SHP77 (cell line): ENCODE measurements around the gene CD72.
A peak's percentile ranks its signal among the peaks of the same experiment; 100 is the strongest.
"Not testable (repeated sequence)": the region's sequence is repeated elsewhere in the genome, so short reads cannot be mapped to it uniquely, and the experiment has no call there.

Experiments
- DNase-seq, 2 experiments: peaks; one replicate each; lab custom pipeline; 2025; lab: John Stamatoyannopoulos, UW

Gene CD72

DNA sequence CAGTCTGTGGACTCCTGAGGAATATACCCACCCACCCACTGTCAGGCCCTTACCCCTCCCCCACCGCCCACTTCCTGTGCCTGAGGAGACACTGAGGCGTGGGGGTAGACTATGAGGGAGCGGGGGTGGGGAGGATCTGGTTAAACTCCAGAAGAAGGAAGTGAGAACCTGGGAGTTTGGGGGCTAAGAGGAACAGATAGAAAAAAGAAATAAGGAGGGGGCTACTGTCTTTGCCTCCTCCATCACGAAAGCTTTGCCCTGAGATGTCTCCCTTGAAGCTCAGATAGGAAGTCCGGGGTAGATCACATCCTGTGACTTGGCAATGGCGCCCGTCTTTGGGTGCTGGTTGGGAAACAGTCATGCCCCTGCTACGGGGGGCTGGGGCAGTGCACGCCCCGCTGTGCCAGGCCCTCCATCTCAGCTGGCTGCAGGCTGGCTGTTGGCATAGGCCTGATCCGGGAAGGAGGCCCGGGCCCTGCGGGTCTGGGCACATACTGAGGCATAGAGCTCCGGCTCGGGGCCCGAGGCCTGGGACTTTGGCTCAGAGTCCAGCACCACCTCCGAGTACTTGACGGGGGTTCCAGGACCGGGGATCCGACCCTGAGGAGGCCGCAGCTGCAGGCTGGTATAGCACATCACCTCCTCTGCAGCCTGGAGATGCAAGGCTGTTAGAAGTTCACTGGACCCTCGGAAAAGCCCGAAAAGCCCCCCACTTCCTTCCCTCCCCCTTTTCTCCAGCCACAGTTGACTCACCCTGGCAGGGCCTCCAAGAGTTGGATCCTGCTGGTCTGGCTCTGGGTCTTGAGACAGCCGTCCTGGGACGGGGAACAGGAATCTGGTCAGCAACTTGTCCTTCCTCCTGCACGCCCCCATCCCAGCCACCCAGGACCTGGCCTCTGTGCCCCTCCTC, 31.5 kb upstream of the CD72 start:
- no peak for DNase-seq

DNA sequence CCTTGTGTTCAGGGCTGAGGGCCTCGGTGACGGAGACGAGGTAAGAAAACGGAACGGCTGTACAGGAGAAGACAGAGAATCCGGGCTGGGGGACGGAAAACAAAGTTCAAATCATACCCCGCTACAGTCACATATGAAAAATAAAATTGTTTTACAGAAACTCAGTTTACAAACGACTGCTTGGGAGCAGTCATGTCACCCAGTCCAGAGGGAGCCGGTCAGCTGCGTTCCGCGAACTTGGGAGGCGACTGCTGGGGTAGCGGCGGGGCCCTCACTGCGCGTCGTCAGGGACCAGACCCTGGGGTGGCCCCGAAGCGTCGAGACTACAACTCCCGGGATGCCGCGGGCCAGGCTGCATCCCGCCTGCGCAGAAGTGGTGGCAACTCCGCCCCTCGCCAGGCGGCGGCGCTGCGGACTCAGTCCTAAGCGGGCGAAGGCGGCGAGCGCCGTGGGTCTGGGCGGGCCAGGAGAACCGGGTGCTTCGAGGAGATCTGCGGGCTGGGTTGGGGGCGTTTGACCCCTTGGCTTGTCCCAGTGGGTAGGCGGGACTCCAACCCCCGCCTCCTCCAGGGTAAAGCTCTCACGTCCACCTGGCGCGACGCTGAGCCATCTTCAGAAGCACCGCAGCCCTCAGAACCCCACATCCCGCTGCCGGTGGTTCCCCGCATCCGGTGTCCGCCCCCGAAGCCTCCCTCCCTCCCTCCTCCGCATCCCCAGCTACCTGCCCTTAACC, 28.5 kb upstream of the CD72 start:
- DNase-seq: peak; percentile 34 to 71

- DNase-seq: no peak
Measured at GRCh38 chr9:35646153-35646532, 27.9 kb upstream of the CD72 start.

DNA sequence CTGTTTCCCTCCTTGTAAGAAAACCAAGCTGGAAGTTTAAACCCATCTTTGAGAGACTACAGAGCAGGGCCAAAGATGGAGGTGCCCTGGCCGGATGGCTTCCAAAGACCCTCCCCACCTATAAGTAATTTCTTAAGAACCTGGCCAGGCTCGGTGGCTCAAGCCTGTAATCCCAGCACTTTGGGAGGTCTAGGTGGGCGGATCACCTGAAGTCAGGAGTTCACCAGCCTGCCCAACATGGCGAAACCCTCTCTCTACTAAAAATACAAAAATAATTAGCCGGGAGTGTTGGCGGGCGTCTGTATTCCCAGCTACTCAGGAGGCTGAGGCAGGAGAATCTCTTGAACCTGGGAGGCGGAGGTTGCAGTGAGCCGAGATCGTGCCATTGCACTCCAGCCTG, 27.5 kb upstream of the CD72 start:
- DNase-seq: not testable (repeated sequence)

DNA sequence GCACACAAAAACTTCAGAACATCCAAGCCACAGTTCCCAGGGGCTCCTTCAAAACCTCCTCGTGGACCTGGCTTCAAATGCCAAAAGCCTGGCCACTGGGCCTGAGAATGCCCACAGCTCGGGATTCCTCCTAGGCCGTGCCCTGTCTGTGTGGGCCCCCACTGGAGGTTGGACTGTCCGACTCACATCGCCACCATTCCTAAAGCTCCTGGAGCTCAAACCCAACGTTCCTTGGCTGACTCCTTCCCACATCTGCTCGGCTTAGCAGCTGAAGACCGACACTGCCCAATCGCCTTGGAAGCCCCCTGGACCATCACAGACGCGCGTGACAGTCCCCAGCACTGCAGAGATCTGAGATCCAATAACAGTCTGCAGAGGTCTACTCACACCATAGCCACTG, 24.8 kb upstream of the CD72 start:
- no peak for DNase-seq

- DNase-seq: not testable (repeated sequence)
Measured at GRCh38 chr9:35641478-35641877, 23.3 kb upstream of the CD72 start.

DNA sequence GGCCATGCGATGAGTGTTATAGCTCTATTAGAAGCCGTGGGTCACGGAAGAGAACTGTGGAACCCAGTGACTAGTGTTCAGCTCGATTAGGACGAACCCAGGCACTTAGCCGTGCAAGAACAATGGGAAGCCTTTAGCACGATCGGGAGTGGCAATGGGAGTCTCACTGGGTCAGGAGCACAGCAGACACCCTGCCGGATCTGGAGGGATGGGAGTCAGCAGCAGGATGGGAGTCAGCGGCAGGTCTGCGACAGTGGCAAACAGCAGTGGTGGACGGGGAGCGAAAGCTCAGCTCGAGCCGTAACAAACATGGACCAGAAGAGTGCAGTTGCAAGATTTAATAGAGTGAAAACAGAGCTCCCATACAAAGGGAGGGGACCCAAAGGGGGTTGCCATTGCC, 22.2 kb upstream of the CD72 start:
- not testable (repeated sequence) for DNase-seq

GRCh38 chr9:35639631-35640030, 21.4 kb upstream of the CD72 start:
- no peak for DNase-seq

- not testable (repeated sequence) for DNase-seq
Measured at GRCh38 chr9:35639225-35639624, 21.0 kb upstream of the CD72 start.

- not testable (repeated sequence) for DNase-seq
Measured at GRCh38 chr9:35638751-35639150, 20.5 kb upstream of the CD72 start.

DNA sequence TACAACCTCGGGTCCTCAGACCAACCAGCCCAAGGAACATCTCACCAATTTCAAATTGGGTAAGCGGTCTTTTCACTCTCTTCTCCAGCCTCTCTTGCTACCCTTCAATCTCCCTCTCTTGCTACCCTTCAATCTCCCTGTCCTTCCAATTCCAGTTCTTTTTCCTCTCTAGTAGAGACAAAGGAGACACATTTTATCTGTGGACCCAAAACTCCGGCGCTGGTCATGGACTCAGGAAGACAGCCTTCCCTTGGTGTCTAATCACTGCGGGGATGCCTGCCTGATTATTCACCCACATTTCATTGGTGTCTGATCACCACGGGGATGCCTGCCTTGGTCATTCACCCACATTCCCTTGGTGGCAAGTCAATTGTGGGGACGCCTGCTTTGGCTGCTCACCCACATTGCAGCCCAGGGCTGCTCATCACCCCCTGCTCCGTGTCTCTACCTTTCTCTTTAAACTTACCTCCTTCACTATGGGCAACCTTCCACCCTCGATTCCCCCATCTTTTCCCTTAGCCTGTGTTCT, 19.3 kb upstream of the CD72 start:
- not testable (repeated sequence) for DNase-seq

- DNase-seq: not testable (repeated sequence)
Measured at GRCh38 chr9:35636877-35637246, 18.6 kb upstream of the CD72 start.

DNA sequence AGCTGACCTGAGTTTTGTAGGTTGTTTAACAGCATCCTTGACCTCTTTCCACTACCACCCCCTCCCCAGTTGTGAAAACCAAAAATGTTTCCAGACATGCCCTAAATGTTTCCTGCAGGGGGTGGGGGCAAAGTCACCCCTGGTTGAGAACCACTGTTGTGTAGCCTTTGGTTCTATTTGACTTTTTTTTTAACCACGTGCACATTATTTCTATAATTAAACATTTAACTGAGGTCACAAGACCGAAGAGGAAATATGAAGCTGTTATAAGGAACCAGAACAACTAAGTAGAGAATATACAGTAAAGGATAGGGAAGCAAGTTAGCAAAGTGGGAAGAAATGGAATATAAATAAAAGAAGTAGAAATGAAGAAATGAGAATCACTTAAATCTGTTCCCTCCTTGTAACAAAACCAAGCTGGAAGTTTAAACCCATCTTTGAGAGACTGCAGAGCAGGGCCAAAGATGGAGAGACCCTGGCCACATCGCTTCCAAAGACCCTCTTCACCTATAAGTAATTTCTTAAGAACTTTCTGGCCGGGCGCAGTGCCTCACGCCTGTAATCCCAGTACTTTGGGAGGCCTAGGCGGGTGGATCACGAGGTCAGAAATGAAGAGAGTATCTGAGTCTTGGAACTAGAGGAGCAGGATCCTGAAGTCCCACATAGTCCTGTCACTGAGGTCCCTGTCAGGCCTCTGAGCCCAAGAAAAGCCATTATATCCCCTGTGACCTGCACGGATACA, 18.1 kb upstream of the CD72 start:
- DNase-seq: no peak

DNA sequence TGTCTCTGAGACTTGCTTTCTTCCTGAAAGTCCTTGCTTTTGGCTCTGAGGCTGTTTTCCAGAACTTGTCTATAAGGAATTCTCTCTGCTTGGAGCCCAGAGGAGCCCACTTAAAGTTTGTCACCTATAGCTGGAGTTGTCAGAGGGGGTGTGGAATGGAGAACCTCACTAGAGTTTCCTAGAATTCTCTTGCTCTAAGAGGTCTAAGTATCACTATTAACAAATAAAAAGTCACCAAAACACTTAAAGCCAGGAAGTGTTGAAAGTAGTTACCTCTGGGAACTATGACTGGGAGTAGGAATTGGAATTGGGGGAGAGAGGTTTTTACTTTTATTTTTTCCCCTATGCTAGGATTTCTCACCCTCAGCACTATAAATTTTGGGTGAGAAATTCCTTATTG, 17.5 kb upstream of the CD72 start:
- no peak for DNase-seq

GRCh38 chr9:35629597-35629996, 11.4 kb upstream of the CD72 start:
- no peak for DNase-seq

DNA sequence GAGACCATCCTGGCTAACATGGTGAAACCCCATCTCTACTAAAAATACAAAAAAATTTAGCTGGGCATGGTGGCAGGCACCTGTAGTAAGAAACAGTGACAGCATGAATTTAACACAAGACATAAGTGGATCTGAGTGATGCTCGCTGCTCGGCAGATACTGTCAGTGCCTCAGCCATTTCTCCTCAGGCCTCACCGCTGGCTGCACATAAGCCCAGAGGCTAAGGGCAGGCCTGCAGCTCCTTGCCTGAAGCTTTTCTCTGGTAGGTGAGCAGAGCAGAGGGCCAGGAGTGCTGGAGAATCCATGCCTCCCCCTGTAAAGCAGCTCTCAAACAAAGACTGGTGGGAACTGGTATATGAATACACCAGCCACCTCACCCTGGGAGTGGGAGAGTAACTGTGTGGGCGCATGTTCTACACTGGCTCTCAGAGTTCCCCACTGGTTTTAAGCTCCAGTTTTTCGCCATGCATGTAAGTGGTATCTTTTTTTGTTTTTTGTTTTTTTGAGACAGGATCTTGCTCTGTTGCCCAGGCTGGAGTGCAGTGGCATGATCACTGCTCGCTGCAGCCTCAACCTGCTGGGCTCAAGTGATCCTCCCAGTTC, 10.3 kb upstream of the CD72 start:
- no peak for DNase-seq

- no peak for DNase-seq
Measured at GRCh38 chr9:35627575-35627974, 9.4 kb upstream of the CD72 start.

- no peak for DNase-seq
Measured at GRCh38 chr9:35619800-35620158, 1.6 kb upstream of the CD72 start.

DNA sequence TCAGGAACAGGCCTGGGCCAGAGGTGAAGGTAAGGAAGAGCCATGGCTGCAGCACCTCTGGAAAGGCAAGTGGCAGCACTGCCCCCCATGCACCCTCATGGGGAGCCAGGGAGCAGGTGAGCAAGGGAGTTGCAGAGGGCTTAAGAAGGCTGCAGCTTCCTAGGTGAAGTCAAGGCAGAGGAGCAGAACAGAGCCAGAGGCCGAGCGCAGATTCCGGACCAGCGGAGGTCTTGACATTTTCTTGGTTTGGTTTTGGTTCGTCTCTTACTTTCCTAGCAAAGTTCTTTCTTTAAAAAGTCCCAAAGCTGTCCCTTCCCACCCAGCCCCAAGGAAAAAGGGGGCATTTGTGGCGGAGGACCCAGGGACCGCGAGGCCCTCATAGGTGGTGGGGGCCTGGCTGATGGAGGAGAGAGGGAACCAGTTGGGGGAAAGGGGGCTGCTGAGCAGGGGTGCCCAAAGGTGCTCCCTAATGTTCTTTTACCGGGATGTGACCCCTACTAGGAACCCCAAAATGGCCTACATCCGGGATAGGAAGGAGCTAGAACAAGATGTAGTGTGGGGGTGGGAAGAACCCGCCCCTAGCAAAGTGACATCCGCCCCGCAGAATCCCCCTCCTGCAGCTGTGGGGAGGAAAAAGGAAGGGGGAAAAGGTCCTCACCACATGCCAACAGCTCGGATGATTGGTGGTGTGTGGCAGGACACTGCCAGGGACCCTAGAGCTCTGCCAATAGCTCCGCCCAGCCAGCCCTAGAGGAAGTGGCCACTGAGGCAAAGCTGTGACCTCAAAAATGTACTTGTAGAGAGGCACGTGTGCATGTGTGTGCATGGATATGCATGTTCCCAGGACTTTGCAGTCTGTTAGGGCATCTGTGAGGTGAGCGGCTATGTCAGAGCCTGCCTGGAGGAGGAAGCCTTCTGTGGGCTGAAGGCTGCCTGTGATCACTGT, 914 bp upstream of the CD72 start:
- no peak for DNase-seq

- DNase-seq: no peak
Measured at GRCh38 chr9:35617548-35617947, 665 bp downstream of the CD72 start.
